CD4-positive, alpha-beta memory T cell (primary cell): ENCODE results near the gene FREY1. TPM values are rescaled to one million over a fixed set of nuclear protein-coding genes. Genes with fewer than 3 reads are reported as not detected.
A peak's percentile ranks its signal among the peaks of the same experiment; 100 is the strongest.

Experiments used
- CTCF ChIA-PET: fragments of 350-600 bp; sonication (Branson Sonifier 250); formaldehyde crosslinking; loops from one replicate; lab custom pipeline; 2021; ENCODE audit warnings: inconsistent platforms; ENCODE audit not compliant: partially characterized antibody; lab: Charles Lee
- POLR2A ChIA-PET: fragments of 350-600 bp; sonication (Branson Sonifier 250); formaldehyde crosslinking; loops from one replicate; lab custom pipeline; 2021; ENCODE audit not compliant: partially characterized antibody; lab: Charles Lee
- DNase-seq, 5 donors: peaks; one replicate each; pipeline versions ENCODE4 v3.0.0 to v3.0.0-alpha.2; 2020 to 2022; ENCODE audit warnings: mixed read lengths in 1 of 5
- H3K27ac ChIP-seq: one replicate; pipeline ENCODE4 v1.7.0; 2013; ENCODE audit warnings: low read depth, low read length
- H3K27me3 ChIP-seq: 2 replicates; pipeline ENCODE4 v1.7.0; 2013; ENCODE audit warnings: mild to moderate bottlenecking, low read length, moderate library complexity; ENCODE audit not compliant: insufficient read depth
- H3K36me3 ChIP-seq: 2 replicates; pipeline ENCODE4 v1.7.0; 2013; ENCODE audit warnings: mild to moderate bottlenecking, low read length, moderate library complexity; ENCODE audit not compliant: insufficient read depth
- H3K4me1 ChIP-seq: 2 replicates; pipeline ENCODE4 v1.7.0; 2013; ENCODE audit warnings: mild to moderate bottlenecking, low read length, moderate library complexity; ENCODE audit not compliant: insufficient read depth
- H3K4me3 ChIP-seq, 2 donors: one replicate each; pipeline ENCODE4 v1.7.0; 2013; ENCODE audit warnings: low read length in 2 of 2, mild to moderate bottlenecking in 1 of 2
- H3K9me3 ChIP-seq, 2 donors: one replicate each; pipeline ENCODE4 v1.7.0; 2013; ENCODE audit warnings: low read length in 2 of 2, control low read depth in 1 of 2; ENCODE audit not compliant: control insufficient read depth in 1 of 2
- H3K27ac Mint-ChIP-seq, 7 donors: one replicate each; pipeline ENCODE4 v1.8.0; 2020 to 2021; ENCODE audit warnings: mixed read lengths in 7 of 7, mild to moderate bottlenecking in 6 of 7, inconsistent platforms in 3 of 7, moderate library complexity in 3 of 7
- H3K27me3 Mint-ChIP-seq, 2 donors: one replicate each; pipeline ENCODE4 v1.8.0; 2020 to 2021; ENCODE audit warnings: mixed read lengths in 2 of 2
- H3K36me3 Mint-ChIP-seq, 2 donors: one replicate each; pipeline ENCODE4 v1.8.0; 2020 to 2021; ENCODE audit warnings: mixed read lengths in 2 of 2, inconsistent platforms in 1 of 2, mild to moderate bottlenecking in 1 of 2
- H3K4me1 Mint-ChIP-seq, 4 donors: one replicate each; pipeline ENCODE4 v1.8.0; 2020 to 2021; ENCODE audit warnings: mixed read lengths in 4 of 4, mild to moderate bottlenecking in 1 of 4
- H3K4me3 Mint-ChIP-seq, 8 donors: one replicate each; pipeline ENCODE4 v1.8.0; 2020 to 2021; ENCODE audit warnings: mixed read lengths in 8 of 8, mild to moderate bottlenecking in 7 of 8, moderate library complexity in 6 of 8, inconsistent platforms in 3 of 8
- H3K9me3 Mint-ChIP-seq, 8 donors: one replicate each; pipeline ENCODE4 v1.8.0; 2020 to 2021; ENCODE audit warnings: mixed read lengths in 8 of 8, mild to moderate bottlenecking in 5 of 8, inconsistent platforms in 3 of 8, moderate library complexity in 1 of 8
- intact Hi-C: fragments of 100-400 bp; cut with micrococcal nuclease; formaldehyde crosslinking; loops from one replicate; pipeline ENCODE4 v1.15.1; 2023
- polyA plus RNA-seq, 2 donors: library from polyadenylated mRNA; unstranded; fragments of 300-500 nt; fragmentation: Illumina TruSeq; gene quantifications; one replicate each; pipeline ENCODE4 v1.2.3, GENCODE V29; 2021
- total RNA-seq, 2 experiments: library from RNA; stranded (reverse); gene quantifications; one replicate each; pipeline ENCODE4 v1.2.3, GENCODE V29; 2021

The FREY1 gene
- total and polyA plus RNA-seq, 4 experiments from 2014 or later = 4.5 to 4.8 TPM; not detected in 2

DNA sequence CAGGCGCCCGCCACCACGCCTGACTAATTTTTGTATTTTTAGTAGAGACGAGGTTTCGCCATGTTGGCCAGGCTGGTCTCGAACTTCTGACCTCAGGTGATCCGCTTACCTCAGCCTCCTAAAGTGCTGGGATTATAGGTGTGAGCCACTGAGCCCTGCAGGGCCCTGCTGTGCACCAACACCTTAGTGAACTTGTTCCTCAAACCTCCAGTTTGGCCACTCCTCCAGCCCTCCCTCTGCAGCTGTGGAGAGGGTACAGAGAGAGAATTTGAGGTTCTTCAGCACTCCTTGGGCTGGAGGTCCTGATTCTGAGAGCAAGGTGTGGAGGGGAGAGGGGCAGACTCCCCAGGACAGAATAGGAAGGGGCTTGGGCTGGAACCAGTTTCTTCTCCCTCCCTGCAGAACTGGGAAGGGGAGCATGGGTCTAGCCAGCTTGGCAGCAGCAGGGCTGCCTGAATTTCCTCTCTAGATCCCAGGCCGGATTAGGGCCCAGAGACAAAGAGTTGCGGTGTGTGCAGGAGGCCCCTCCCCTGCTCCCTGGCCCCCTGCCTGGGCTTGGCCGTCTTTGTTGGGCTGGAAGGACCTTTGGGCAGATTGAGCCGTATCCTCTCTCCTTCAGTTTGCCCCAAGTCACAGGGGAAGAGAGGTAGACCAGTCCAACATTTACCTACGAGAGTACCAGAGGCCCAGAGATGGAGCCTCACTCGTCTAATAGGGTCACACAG is 12.9 kb upstream of the FREY1 start:
- peak in 1 of 5 donors; percentile 40 for DNase-seq
- Mint-ChIP-seq H3K27me3 (peaks cover 0 to 1% of the 10 kb centered on the region in 2 donors), H3K9me3 (peaks cover 0 to 2% (median 0%) of the 10 kb centered on the region in 8 donors), H3K4me1 (peaks cover 29 to 75% (median 53%) of the 10 kb centered on the region in 4 donors), H3K27ac (peak overlapping the region in 6 of 7 donors; percentile 38 to 100 (median 78)), H3K4me3 (peak overlapping the region; percentile 91 to 98 (median 96)), H3K36me3 (peaks cover 0 to 29% of the 10 kb centered on the region in 2 donors)
- Histone ChIP-seq H3K4me3 (no peak overlapping the region), H3K9me3 (no peaks in the 10 kb centered on the region), H3K27me3 (no peaks in the 10 kb centered on the region), H3K27ac (no peak overlapping the region), H3K4me1 (peaks cover 56% of the 10 kb centered on the region), H3K36me3 (peaks cover 7% of the 10 kb centered on the region)
- intact Hi-C loops = loop anchor here (2.0 to 5.0 kb wide), 3 partner anchors 35 to 565 kb away; partner anchors contain the start of genes MAPK8IP1 and PHF21A
- ChIA-PET POLR2A (interaction anchor here (2.9 to 4.8 kb wide), 2 partner anchors 9 to 45 kb away, joined by 10 to 77 read pairs; no protein-coding TSS in a partner anchor), CTCF (interaction anchor here (0.7 kb wide), 1 partner anchor 45 kb away, joined by 3 read pairs; no protein-coding TSS in a partner anchor)

DNA sequence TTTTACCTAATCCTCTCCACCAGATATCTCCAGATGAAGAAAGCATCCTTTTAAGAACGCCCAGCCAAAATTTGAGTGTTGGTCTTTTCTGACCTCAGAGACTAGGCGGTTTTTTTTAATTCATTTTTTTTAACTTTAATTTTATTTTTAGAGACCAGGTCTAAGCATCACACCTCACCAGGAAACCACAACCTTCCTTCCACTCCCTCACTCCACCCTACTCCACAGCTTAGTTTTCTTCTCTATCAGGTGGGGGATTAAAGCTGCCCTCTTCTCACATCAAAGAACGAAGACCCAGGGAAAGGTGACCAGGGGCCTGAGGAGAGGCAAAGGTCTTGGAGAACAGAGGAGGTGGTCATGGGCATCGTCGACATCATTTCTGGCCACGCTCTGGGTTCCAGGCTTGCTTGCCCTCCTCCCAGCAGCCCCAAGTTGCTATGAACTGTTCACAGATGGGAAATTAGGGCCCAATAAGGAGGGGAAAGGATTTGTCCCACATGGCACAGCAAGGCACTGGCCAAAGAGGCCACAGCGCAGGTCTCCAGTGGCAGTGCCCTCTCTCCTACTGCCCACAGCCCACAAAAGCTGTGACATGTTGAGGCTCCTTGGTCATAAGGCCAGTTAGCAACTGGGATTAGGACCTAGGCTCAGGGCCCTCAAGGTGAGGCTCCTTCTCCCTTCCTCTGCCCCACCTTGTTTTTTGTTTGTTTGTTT is 12.0 kb upstream of the FREY1 start:
- peak overlapping the region; percentile 89 for H3K27ac ChIP-seq
- H3K9me3 Mint-ChIP-seq = peaks cover 0 to 2% (median 0%) of the 10 kb centered on the region in 8 donors
- H3K27me3 Mint-ChIP-seq = peaks cover 0 to 1% of the 10 kb centered on the region in 2 donors
- H3K4me3 ChIP-seq = peak overlapping the region in 1 of 2 donors; percentile 91
- intact Hi-C loops = loop anchor here (1.0 to 5.0 kb wide), 5 partner anchors 34 to 564 kb away; partner anchors contain the start of genes CRY2, MAPK8IP1, PHF21A and SLC35C1
- H3K4me1 ChIP-seq = peaks cover 56% of the 10 kb centered on the region
- ChIA-PET POLR2A (interaction anchor here (1.0 to 4.8 kb wide), 6 partner anchors 9 to 430 kb away, joined by 4 to 77 read pairs (median 12); partner anchors contain the start of genes CRY2 and SLC35C1), CTCF (interaction anchor here (1.3 kb wide), 1 partner anchor 72 kb away, joined by 3 read pairs; the partner anchor contains the start of gene CRY2)
- no peaks in the 10 kb centered on the region for H3K9me3 ChIP-seq
- H3K4me1 Mint-ChIP-seq = peaks cover 28 to 71% (median 51%) of the 10 kb centered on the region in 4 donors
- DNase-seq = peak in 4 of 5 donors; percentile 18 to 26 (median 24)
- H3K36me3 Mint-ChIP-seq = peaks cover 4 to 34% of the 10 kb centered on the region in 2 donors
- H3K36me3 ChIP-seq = peaks cover 14% of the 10 kb centered on the region
- peak overlapping the region; percentile 91 to 98 (median 96) for H3K4me3 Mint-ChIP-seq
- peak overlapping the region; percentile 95 to 100 (median 99) for H3K27ac Mint-ChIP-seq
- H3K27me3 ChIP-seq = no peaks in the 10 kb centered on the region

DNA sequence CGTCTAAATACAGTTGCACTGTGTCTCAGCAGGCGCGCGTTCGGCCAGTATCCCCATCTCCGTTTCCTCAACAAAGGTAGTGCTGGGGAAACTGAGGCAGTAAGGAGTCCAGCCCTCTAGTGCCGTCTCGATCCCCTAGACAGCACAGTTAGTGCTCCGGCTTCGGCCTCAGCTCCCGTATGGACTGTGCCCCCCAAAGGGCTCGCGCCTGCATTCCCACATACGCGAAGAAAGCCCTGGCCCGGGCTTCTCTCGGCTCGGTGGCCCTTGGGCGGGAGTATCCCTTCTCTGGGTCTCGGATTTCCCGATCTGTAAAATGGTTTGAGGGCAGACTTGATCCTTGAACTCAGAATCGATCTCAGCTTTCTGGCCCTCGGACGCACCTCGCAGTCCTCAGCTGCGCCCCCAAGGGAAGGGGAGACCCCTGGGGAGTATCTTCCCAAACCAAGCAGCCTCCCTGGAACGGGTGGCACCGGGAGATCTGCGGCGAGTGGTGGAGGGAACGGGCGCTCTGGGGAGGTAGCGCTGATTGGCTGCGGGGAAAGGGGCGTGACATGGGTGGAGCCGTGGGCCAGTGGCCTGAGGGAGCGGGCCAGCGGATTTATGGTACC is 11.4 kb upstream of the FREY1 start:
- Mint-ChIP-seq H3K9me3 (peaks cover 0 to 2% (median 0%) of the 10 kb centered on the region in 8 donors), H3K4me3 (peak overlapping the region; percentile 91 to 98 (median 96)), H3K27ac (peak overlapping the region; percentile 95 to 100 (median 99)), H3K36me3 (peaks cover 4 to 39% of the 10 kb centered on the region in 2 donors), H3K4me1 (peaks cover 26 to 70% (median 50%) of the 10 kb centered on the region in 4 donors), H3K27me3 (peaks cover 0 to 1% of the 10 kb centered on the region in 2 donors)
- H3K9me3 ChIP-seq = no peaks in the 10 kb centered on the region
- H3K27ac ChIP-seq = peak overlapping the region; percentile 89
- H3K4me3 ChIP-seq = peak overlapping the region; percentile 88 to 91
- ChIA-PET POLR2A (interaction anchor here (0.7 to 4.8 kb wide), 16 partner anchors 10 to 430 kb away, joined by 3 to 77 read pairs (median 5); partner anchors contain the start of genes CRY2, FREY1 and SLC35C1), CTCF (interaction anchor here (0.7 to 1.3 kb wide), 5 partner anchors 10 to 114 kb away, joined by 3 to 5 read pairs (median 4); partner anchors contain the start of genes CRY2 and SLC35C1)
- peak; percentile 31 to 65 (median 39) for DNase-seq
- H3K27me3 ChIP-seq = no peaks in the 10 kb centered on the region
- peaks cover 56% of the 10 kb centered on the region for H3K4me1 ChIP-seq
- peaks cover 21% of the 10 kb centered on the region for H3K36me3 ChIP-seq
- intact Hi-C loops = loop anchor here (1.0 to 5.0 kb wide), 5 partner anchors 34 to 564 kb away; partner anchors contain the start of genes CRY2, MAPK8IP1, PHF21A and SLC35C1

DNA sequence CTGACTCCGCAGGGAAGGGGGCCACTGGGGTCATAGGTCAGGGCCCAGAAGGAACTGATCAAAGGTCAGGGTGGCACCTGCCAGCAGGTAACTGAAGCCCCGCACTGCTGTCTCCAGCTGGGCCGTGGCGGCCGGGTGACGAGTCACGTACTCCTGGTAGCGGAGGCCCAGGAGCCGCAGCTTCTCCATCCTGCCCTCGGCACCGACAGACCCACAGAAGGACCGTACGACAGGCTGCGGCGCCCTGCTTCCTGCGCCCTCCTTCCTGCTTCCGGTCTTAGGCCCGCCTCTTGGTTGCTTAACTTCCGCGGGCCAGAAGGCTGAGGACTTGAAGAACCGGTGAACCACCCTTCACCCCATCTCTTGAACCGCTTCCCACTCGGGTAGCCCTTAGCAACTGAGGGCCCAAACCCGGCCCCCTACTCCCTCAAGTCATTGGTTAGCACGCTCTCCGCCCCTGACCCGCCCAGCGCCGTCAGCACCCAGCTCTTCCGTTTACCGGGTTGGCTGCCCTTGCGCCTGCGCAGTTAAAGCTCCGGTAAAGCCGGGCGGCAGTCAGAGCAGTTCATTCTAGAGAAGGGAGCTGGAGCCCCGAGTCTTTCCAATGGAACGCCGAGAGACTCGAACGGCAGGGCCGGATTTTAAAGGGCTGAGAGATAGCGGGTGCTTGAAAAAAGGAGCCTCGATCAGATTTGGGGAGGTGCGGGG is 10.7 kb upstream of the FREY1 start, which contains the start of gene PEX16:
Gene PEX16 (minus strand): TSS at position 255 of the 708 bp plus-strand sequence. CDS start 66 bp downstream, at position 189.
- H3K36me3 Mint-ChIP-seq = peaks cover 4 to 42% of the 10 kb centered on the region in 2 donors
- peaks cover 26% of the 10 kb centered on the region for H3K36me3 ChIP-seq
- no peaks in the 10 kb centered on the region for H3K9me3 ChIP-seq
- peaks cover 24 to 67% (median 47%) of the 10 kb centered on the region in 4 donors for H3K4me1 Mint-ChIP-seq
- peaks cover 0 to 2% (median 0%) of the 10 kb centered on the region in 8 donors for H3K9me3 Mint-ChIP-seq
- no peaks in the 10 kb centered on the region for H3K27me3 Mint-ChIP-seq
- peak within 1 kb of the TSS; percentile 88 to 91 for H3K4me3 ChIP-seq
- intact Hi-C loops = loop anchor here (1.0 to 5.0 kb wide), 5 partner anchors 33 to 563 kb away; partner anchors contain the start of genes CRY2, MAPK8IP1, PHF21A and SLC35C1
- peak within 1 kb of the TSS; percentile 89 for H3K27ac ChIP-seq
- ChIA-PET CTCF (interaction anchor here (0.7 to 1.3 kb wide), 9 partner anchors 11 to 431 kb away, joined by 3 to 5 read pairs (median 3); partner anchors contain the start of genes CRY2 and SLC35C1), POLR2A (interaction anchor here (0.7 to 4.8 kb wide), 21 partner anchors 9 to 1297 kb away, joined by 3 to 77 read pairs (median 5); partner anchors contain the start of genes CRY2, DDB2, FREY1 and SLC35C1)
- no peaks in the 10 kb centered on the region for H3K27me3 ChIP-seq
- DNase-seq = peak; percentile 94 to 99 (median 99)
- H3K4me1 ChIP-seq = peaks cover 50% of the 10 kb centered on the region
- H3K27ac Mint-ChIP-seq = peak within 1 kb of the TSS; percentile 95 to 100 (median 99)
- H3K4me3 Mint-ChIP-seq = peak within 1 kb of the TSS; percentile 91 to 98 (median 96)

DNA sequence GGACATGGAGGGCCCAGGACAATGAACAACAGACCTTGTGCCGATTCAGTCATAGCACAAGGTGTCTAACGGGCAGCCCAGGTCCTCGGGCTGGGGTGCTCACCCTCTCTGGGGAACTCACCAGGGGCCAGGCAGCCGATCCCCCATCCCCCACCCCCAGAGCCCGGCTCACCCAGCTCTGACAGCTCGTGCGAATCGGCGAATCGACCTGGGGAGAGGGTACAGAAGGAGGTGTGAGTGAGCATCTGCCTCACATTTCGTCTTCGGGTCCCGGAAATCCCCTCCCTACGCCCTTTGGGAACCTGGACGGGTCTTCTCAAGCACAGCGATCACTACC is 10.2 kb upstream of the FREY1 start:
- CTCF ChIA-PET = interaction anchor here (0.7 to 1.1 kb wide), 6 partner anchors 14 to 432 kb away, joined by 3 to 5 read pairs (median 4); no protein-coding TSS in a partner anchor
- no peak for DNase-seq
- peak overlapping the region; percentile 89 for H3K27ac ChIP-seq
- H3K9me3 Mint-ChIP-seq = peaks cover 0 to 2% (median 0%) of the 10 kb centered on the region in 8 donors
- peaks cover 4 to 42% of the 10 kb centered on the region in 2 donors for H3K36me3 Mint-ChIP-seq
- no peaks in the 10 kb centered on the region for H3K9me3 ChIP-seq
- no peaks in the 10 kb centered on the region for H3K27me3 Mint-ChIP-seq
- H3K27me3 ChIP-seq = no peaks in the 10 kb centered on the region
- H3K4me1 Mint-ChIP-seq = peaks cover 24 to 67% (median 47%) of the 10 kb centered on the region in 4 donors
- H3K4me3 Mint-ChIP-seq = peak overlapping the region; percentile 91 to 98 (median 96)
- intact Hi-C loops = loop anchor here (5.0 kb wide), 1 partner anchor 205 kb away; the partner anchor contains the start of gene PHF21A
- peak overlapping the region; percentile 95 to 100 (median 99) for H3K27ac Mint-ChIP-seq
- H3K4me3 ChIP-seq = peak overlapping the region; percentile 88 to 91
- POLR2A ChIA-PET = interaction anchor here (0.7 to 4.8 kb wide), 12 partner anchors 9 to 1297 kb away, joined by 3 to 77 read pairs (median 7); partner anchors contain the start of genes CRY2, DDB2, FREY1 and SLC35C1
- H3K36me3 ChIP-seq = peaks cover 26% of the 10 kb centered on the region
- peaks cover 50% of the 10 kb centered on the region for H3K4me1 ChIP-seq
